SU-DHL-6 (cell line): Measurements from ENCODE around the gene CEP20.

Source experiments
- H2AFZ ChIP-seq: fragments of 200-600 bp; sonication (generic); 2 replicates; pipeline ENCODE4 v1.6.1; 2014; ENCODE audit warnings: low read depth, mild to moderate bottlenecking, moderate library complexity, mixed read lengths, antibody characterized with exemption, low read length; ENCODE audit not compliant: severe bottlenecking
- H3F3A ChIP-seq: fragments of 200-600 bp; shearing (Covaris generic); 2 replicates; pipeline ENCODE4 v1.6.0; 2016; ENCODE audit warnings: antibody characterized with exemption, mild to moderate bottlenecking; ENCODE audit not compliant: insufficient read depth
- H3K27ac ChIP-seq: fragments of 200-600 bp; sonication (generic); 2 replicates; pipeline ENCODE4 v1.5.1; 2016; ENCODE audit warnings: low read depth, mild to moderate bottlenecking, low read length, moderate library complexity, mixed read lengths
- H3K27me3 ChIP-seq: fragments of 200-600 bp; sonication (generic), shearing (Covaris generic); 2 replicates; pipeline ENCODE4 v1.6.0; 2014; ENCODE audit warnings: mild to moderate bottlenecking, low read length
- H3K36me3 ChIP-seq: fragments of 200-600 bp; sonication (generic); 2 replicates; pipeline ENCODE4 v1.6.1; 2014; ENCODE audit warnings: mild to moderate bottlenecking, low read length, mixed read lengths
- H3K4me2 ChIP-seq: fragments of 300-600, 200-600 bp; shearing (Covaris generic), sonication (generic); 2 replicates; pipeline ENCODE4 v1.6.0; 2014; ENCODE audit warnings: low read length, low read depth, mild to moderate bottlenecking; ENCODE audit not compliant: poor library complexity, severe bottlenecking
- H3K4me3 ChIP-seq: fragments of 200-600 bp; sonication (generic); 2 replicates; pipeline ENCODE4 v1.5.1; 2014; ENCODE audit warnings: antibody characterized with exemption, low read length, mild to moderate bottlenecking, mixed read lengths; ENCODE audit not compliant: insufficient read depth, poor library complexity, severe bottlenecking
- H3K79me2 ChIP-seq: fragments of 200-600 bp; sonication (generic); 2 replicates; pipeline ENCODE4 v1.6.1; 2014; ENCODE audit warnings: mild to moderate bottlenecking, low read length, moderate library complexity; ENCODE audit not compliant: insufficient read depth
- H3K9ac ChIP-seq: fragments of 200-600 bp; sonication (generic); 2 replicates; pipeline ENCODE4 v1.7.0; 2014; ENCODE audit warnings: mild to moderate bottlenecking, low read length
- H3K9me2 ChIP-seq: fragments of 200-600 bp; sonication (generic); replicated peaks from 2 replicates; pipeline ENCODE4 v1.6.1; 2014; ENCODE audit warnings: low read length; ENCODE audit not compliant: insufficient read depth
- H3K9me3 ChIP-seq: fragments of 200-600 bp; sonication (generic); 2 replicates; pipeline ENCODE4 v1.6.1; 2014; ENCODE audit warnings: low read length, mixed read lengths; ENCODE audit not compliant: insufficient read depth
- H4K20me1 ChIP-seq: fragments of 200-600 bp; sonication (generic); 2 replicates; pipeline ENCODE4 v1.6.1; 2014; ENCODE audit warnings: low read depth, mild to moderate bottlenecking, antibody characterized with exemption, low read length, moderate library complexity, mixed read lengths
- EZH2phosphoT487 ChIP-seq: fragments of 200-600 bp; sonication (generic), shearing (Covaris generic); conservative IDR thresholded peaks from 2 replicates; pipeline ENCODE4 v1.6.1; 2018; ENCODE audit warnings: mild to moderate bottlenecking, antibody characterized with exemption, low read length, moderate library complexity, mixed read lengths
- TF ChIP-seq, protein P1 (sequence below): fragments of 200-600 bp; sonication (generic); IDR thresholded peaks from one replicate; pipeline ENCODE4 v1.5.1; 2017; ENCODE audit warnings: antibody characterized with exemption, mild to moderate bottlenecking, low read length, moderate library complexity; ENCODE audit not compliant: insufficient read depth, poor library complexity, severe bottlenecking

CEP20 gene

DNA sequence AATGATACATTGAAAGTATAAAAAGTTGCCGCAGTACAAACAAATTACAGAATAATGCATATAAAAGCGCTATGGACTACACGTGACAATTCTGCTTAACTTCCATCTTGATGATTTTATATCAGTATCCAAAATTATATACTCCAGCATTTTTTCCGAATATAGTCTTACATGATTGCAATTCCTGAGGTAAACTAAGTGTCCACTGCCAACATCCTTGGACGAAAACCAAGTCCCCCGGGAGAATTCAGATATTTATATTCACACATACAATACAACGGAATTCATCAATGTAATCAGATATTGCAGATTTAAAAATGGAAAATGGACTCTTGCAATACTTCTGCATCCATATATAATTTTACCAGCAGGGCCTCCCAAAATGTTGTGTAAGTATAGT lies 22.7 kb downstream of the CEP20 start:
- H3K9ac ChIP-seq = no peak overlapping the region
- H3K4me3 ChIP-seq = no peak overlapping the region
- H4K20me1 ChIP-seq = no peaks in the 10 kb centered on the region
- no peak overlapping the region for H3K27ac ChIP-seq
- no peaks in the 10 kb centered on the region for H3K79me2 ChIP-seq
- no peak overlapping the region for H3K4me2 ChIP-seq
- no peaks in the 10 kb centered on the region for H3K9me3 ChIP-seq
- H3K27me3 ChIP-seq = no peaks in the 10 kb centered on the region
- TF ChIP-seq, protein P1, sequence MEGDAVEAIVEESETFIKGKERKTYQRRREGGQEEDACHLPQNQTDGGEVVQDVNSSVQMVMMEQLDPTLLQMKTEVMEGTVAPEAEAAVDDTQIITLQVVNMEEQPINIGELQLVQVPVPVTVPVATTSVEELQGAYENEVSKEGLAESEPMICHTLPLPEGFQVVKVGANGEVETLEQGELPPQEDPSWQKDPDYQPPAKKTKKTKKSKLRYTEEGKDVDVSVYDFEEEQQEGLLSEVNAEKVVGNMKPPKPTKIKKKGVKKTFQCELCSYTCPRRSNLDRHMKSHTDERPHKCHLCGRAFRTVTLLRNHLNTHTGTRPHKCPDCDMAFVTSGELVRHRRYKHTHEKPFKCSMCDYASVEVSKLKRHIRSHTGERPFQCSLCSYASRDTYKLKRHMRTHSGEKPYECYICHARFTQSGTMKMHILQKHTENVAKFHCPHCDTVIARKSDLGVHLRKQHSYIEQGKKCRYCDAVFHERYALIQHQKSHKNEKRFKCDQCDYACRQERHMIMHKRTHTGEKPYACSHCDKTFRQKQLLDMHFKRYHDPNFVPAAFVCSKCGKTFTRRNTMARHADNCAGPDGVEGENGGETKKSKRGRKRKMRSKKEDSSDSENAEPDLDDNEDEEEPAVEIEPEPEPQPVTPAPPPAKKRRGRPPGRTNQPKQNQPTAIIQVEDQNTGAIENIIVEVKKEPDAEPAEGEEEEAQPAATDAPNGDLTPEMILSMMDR = no peak
- no peaks in the 10 kb centered on the region for H3K9me2 ChIP-seq
- no peaks in the 10 kb centered on the region; the same call in 1 of the 2 replicates for H3K36me3 ChIP-seq
- H3F3A ChIP-seq = 0 out of 2 replicates have a peak, but pooled peaks cover 6% of the 10 kb centered on the region
- no peak overlapping the region for H2AFZ ChIP-seq

DNA sequence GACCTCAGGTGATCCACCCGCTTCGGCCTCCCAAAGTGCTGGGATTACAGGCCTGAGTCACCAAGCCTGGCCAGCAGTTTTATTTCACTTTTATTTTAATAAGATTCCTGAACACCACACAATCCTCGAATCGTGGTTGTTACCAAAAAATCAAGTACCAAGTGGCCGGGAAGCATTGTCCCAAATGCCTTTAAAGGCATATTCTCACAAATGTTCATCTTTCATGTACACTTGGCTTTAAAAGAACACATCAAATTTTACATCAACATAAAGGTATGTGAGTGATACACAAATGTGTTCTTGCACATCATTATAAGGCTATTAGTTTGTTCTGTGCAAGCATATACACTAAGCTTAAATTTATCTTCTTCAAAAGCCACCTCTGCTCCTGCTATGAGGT lies 23.5 kb downstream of the CEP20 start:
- Histone ChIP-seq H3K9me3 (no peaks in the 10 kb centered on the region), H3K9me2 (no peaks in the 10 kb centered on the region), H3K27ac (no peak overlapping the region), H3K36me3 (no peaks in the 10 kb centered on the region; the same call in 1 of the 2 replicates), H2AFZ (no peak overlapping the region), H3K4me3 (no peak overlapping the region), H3K27me3 (no peaks in the 10 kb centered on the region), H3K9ac (no peak overlapping the region), H3F3A (0 out of 2 replicates have a peak, but pooled peaks cover 6% of the 10 kb centered on the region), H3K4me2 (no peak overlapping the region), H3K79me2 (no peaks in the 10 kb centered on the region), H4K20me1 (no peaks in the 10 kb centered on the region)
- no peak for TF ChIP-seq EZH2phosphoT487
- TF ChIP-seq, protein P1 = no peak

DNA sequence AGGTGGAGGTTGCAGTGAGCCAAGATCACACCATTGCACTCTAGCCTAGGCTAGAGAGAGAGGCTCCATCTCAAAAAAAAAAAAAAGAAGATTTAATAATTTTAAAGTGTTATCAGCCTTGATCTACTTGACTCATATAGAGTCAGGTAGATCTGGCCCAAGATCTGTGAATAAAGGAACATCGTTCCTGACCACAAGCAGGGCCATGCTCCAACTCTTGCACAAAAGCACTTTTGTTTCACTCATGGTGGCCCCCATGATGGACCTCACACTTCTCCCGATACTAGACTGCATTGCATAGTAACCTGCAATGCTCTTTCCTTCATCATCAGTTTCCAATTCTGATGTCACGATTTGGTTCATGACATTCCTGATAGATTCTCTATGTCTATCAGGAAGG lies 26.4 kb downstream of the CEP20 start:
- no peak overlapping the region for H3K9ac ChIP-seq
- H4K20me1 ChIP-seq = no peaks in the 10 kb centered on the region
- TF ChIP-seq EZH2phosphoT487 = no peak
- TF ChIP-seq, protein P1 = no peak
- no peaks in the 10 kb centered on the region for H3K9me2 ChIP-seq
- H3K36me3 ChIP-seq = no peaks in the 10 kb centered on the region; the same call in 1 of the 2 replicates
- no peaks in the 10 kb centered on the region for H3K9me3 ChIP-seq
- no peaks in the 10 kb centered on the region for H3K27me3 ChIP-seq
- H2AFZ ChIP-seq = no peak overlapping the region
- no peaks in the 10 kb centered on the region for H3K79me2 ChIP-seq
- H3K4me3 ChIP-seq = no peak overlapping the region
- no peak overlapping the region for H3K27ac ChIP-seq
- no peaks in the 10 kb centered on the region for H3F3A ChIP-seq
- H3K4me2 ChIP-seq = no peak overlapping the region
